Right ventricle myocardium inferior (tissue), 1 donor: ENCODE measurements around the gene UGT2A2. TPM values are rescaled to one million over a fixed set of nuclear protein-coding genes. Genes with fewer than 3 reads are reported as not detected.
"Not testable (repeated sequence)": the region's sequence is repeated elsewhere in the genome, so short reads cannot be mapped to it uniquely, and the experiment has no call there.

Experiments
- ATAC-seq: fragments of 200-7000 bp; cut with Tn5 transposase; one replicate; pipeline ENCODE4 v1.9.1; 2020; ENCODE audit warnings: mild to moderate bottlenecking, moderate library complexity
- DNase-seq: peaks from one replicate; pipeline ENCODE4 v3.0.0; 2021; ENCODE audit errors: missing footprints
- intact Hi-C: fragments of 100-400 bp; cut with DNase I; formaldehyde crosslinking; loops from one replicate; pipeline ENCODE4 v1.11.0; 2022
- long read RNA-seq: library from polyadenylated mRNA; unstranded; transcript quantifications from one replicate; pipeline ENCODE4 v2.0.0, GENCODE V29; 2021
- total RNA-seq: library from RNA; stranded (reverse); fragmentation: NEBNext Ultra II Directional; extraction: Animal tissue kit (Norgen Biotek cat#: 25700); gene quantifications from one replicate; pipeline ENCODE4 v1.2.1, GENCODE V29; 2021
- donor health status: DM: no; HTN: yes; CAD: no; lungs with severe emphysema.

The UGT2A2 gene
- total RNA-seq = not detected
- long read RNA-seq = 0 reads

DNA sequence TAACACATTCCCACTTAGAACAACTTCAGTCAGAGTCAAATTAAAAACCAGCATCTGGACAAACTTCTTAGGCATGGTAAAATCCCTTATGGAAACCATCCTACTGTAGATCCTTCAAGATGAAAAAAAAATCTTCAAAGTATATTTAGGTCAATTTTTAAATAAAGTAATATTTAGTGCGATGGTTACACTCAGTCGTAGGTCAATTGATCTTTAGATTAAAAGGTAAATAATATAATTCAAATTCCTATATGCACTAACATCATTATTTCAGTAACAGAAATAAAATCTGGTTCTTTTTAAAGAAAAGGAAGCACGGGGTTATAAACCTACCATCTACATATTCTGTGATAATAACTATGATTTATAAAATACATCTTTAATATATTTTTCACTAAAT lies at the start of gene UGT2A2:
UGT2A2 (minus strand) TSS at position 101 of the 400 bp plus-strand sequence; CDS start at position 99, 2 bp downstream.
- intact Hi-C loops = no loop called here
- DNase-seq = no peak
- ATAC-seq = no peak

DNA sequence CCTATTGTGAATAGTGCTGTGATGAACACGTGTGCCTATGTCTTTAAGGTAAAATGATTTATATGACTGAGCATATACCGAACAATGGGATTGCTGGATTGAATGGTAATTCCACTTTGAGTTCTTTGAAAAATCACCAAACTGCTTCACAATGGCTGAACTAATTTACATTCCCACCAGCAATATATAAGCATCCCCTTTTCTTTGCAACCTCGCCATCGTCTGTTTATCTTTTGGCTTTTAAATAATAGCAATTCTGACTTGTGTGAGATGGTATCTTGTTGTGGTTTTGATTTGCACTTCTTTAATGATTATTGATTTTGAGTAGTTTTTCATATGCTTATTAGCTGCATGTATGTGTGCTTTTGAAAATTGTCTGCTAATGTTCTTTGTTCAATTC lies 45.4 kb upstream of the UGT2A2 start:
- DNase-seq (no peak), ATAC-seq (no peak)
- intact Hi-C loops = loop anchor here (5.0 kb wide), 2 partner anchors 822 to 872 kb away; no protein-coding TSS in a partner anchor

DNA sequence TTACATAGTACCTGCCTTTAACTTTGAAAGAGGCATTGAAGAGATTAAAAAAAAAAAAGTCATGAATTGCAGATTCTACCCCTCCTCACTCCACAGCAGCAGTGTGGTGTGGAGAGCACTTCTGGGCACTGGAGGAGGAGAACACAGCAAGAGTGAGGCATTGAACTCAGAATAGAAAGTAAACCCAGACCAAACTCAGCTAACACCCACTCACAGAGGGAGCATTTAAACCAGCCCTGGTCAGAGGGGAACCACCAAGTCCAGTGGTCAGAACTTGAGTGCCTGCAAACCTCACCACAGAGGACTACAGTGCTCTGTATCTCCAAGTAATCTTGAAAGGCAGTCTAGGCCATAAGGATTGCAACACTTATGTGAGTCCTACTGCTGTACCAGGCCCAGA lies 29.2 kb upstream of the UGT2A2 start:
- DNase-seq (no peak), ATAC-seq (no peak)
- intact Hi-C loops = no loop called here

DNA sequence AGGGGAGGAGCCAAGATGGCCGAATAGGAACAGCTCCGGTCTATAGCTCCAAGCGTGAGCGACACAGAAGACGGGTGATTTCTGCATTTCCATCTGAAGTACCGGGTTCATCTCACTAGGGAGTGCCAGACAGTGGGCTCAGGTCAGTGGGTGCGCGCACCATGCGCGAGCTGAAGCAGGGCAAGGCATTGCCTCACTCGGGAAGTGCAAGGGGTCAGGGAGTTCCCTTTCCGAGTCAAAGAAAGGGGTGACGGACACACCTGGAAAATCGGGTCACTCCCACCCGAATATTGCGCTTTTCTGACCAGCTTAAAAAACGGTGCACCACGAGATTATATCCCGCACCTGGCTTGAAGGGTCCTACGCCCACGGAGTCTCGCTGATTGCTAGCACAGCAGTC lies 24.6 kb upstream of the UGT2A2 start:
- ATAC-seq, intact Hi-C loops, DNase-seq: not testable (repeated sequence)

DNA sequence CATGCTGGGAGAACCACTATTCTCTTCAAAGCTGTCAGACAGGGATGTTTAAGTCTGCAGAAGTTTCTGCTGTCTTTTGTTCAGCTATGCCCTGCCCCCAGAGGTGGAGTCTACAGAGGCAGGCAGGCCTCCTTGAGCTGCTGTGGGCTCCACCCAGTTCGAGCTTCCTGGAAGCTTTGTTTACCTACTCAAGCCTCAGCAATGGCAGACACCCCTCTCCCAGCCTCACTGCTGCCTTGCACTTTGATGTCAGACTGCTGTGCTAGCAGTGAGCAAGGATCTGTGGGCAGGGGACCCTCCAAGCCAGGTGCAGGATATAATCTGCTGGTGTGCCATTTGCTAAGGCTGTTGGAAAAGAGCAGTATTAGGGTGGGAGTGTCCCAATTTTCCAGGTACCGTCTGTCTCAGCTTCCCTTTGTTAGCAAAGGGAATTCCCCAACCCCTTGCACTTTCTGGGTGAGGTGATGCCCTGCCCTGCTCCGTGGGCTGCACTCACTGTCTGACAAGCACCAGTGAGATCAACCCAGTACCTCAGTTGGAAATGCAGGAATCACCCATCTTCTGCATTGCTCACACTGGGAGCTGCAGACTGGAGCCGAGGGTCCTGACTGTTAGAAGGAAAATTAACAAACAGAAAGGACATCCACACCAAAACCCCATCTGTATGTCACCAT lies 21.8 kb upstream of the UGT2A2 start:
- ATAC-seq, intact Hi-C loops, DNase-seq: not testable (repeated sequence)

DNA sequence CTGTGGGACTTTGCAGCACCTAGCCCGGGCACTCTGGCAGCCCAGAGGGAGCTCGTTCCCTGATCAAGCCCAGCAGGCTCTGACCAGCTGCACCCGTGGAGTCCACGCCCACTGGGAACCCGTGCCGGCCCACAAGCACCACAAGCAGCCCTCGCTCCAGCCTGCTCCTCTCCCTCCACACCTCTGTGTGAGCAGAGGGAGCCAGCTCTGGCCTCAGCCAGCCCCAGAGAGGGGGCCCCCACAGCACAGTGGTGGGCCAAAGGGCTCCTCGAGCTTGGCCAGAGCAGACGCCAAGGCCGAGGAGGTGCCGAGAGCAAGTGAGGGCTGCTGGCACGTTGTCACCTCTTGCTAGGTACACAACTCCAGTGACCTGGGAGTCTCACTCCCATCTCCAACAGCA lies 18.7 kb upstream of the UGT2A2 start:
- DNase-seq (no peak), ATAC-seq (no peak)
- intact Hi-C loops = no loop called here

DNA sequence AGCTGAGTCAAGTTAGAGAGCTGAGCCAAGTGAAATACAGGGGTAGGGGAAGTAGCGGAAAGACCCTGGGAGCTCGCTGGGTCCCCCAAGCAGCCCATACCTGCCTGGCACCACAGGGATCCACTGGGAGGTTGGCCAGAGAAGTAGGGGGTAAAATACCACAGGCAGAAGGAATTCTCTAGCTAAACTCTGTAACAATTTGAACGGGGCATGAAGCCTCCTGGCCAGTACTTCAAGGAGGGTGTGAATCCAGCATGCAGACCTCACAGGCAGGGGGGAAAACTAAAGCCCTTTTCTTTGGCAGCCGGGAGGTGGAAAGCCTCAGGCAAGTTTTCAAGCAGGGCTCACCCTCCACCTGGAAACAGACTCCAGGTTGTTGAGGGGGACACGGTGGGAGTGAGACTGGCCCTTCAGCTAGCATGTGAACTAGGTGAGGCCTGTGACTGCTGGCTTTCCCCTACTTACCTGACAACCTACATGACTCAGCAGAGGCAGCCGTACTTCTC lies 17.3 kb upstream of the UGT2A2 start:
- intact Hi-C loops = no loop called here
- ATAC-seq (no peak), DNase-seq (no peak)

DNA sequence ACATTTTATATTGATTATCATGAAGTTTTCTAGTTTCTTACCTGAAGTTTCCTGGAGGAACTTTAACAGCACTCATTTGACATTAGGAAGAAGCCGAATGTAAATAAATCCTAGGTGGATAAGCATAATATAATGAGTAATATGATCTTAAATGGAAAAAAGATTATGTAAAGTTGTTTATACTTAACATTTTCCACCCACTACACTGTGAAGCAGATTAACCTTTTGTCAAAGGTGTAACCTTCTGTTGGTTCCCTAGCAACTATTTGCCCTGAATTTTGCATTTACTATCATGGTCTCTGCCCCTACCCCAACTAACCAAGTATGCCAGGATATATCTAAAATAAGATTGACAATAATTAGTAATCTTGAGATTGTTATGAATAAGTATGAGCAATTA lies 13.7 kb upstream of the UGT2A2 start, which contains the start of gene UGT2A1:
UGT2A1 (minus strand) TSS at position 101 of the 400 bp plus-strand sequence. CDS start 5,603 bp downstream, outside the sequence.
- ATAC-seq = no peak
- intact Hi-C loops = no loop called here
- no peak for DNase-seq

DNA sequence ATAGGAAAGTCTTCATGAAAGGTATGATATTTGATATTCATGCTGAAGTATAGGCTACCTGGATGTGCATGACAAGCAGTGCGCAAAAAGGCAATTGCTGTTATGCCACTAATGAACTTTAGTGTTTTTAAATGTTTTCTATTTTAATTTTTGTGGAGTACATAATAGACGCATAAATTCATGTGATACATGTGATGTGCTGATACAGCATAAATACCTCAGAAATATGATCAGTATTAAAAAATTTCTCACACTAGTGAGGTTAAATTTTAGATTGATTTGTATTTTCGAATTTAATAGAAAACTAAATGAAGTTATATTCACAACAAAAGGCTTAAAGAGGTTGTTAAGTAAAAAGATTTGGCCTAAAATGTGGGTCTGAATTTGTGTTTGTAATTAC lies 11.4 kb upstream of the UGT2A2 start:
- intact Hi-C loops = no loop called here

DNA sequence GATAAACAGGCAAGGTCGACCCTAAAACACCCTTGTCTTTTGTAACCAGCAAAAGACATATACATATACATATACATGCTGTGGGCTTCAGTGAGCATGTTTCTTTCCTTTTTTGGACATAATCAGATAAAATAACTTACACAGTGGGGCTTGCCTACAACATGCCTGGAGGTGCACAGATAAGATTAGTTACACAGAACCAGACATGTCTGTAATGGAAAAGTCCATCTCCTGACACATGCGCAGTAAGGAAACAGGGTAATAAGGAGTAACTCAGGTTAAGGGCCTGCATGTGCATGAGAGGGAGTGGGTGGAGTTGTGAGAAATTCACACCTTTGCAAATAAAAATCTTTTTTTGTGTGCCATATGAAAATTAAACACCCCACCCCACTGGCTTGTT lies 10.2 kb upstream of the UGT2A2 start:
- DNase-seq (no peak), ATAC-seq (no peak)
- intact Hi-C loops = no loop called here

More for the DNA sequence above, 11.4 kb upstream of the UGT2A2 start:
- ATAC-seq (no peak), DNase-seq (no peak)

DNA sequence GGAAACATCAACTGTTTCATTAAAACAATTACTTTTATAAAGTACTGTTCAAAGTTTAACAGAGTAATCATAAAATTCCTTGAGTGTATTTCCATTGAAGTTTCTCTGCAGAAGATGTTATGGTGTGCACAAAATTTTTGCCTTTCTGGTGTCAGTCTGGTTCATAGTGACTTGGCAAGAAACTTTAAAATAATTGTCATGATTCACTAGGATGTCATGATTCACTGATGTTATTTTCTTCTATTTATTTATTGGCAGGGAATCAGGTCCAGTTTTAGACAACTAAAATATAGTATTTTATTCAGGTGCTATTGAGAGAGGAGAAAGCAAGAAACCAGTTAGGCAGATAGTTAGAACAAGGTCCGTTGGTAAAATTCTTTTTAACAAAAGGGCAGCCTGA lies 9.8 kb upstream of the UGT2A2 start:
- DNase-seq (no peak), ATAC-seq (no peak)
- intact Hi-C loops = no loop called here

DNA sequence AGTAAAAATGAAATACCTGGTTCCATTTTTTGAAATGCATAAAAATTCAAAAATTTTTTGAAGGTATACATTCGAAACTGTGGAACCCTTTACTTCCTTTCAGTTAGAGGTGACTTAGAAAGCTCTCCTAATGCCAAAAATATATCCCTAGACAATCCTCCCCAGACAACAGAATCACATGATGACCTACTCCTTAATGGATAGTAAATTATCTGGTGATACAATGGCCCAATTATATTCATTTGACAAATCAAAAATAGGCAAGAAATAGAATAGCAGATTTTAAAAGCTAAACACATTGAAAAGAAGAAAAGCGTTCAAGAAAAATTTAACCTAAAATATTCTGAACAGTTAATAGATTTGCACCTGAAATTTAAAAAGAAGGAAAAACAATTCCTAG lies 3.5 kb upstream of the UGT2A2 start:
- no peak for DNase-seq
- intact Hi-C loops = no loop called here
- no peak for ATAC-seq

DNA sequence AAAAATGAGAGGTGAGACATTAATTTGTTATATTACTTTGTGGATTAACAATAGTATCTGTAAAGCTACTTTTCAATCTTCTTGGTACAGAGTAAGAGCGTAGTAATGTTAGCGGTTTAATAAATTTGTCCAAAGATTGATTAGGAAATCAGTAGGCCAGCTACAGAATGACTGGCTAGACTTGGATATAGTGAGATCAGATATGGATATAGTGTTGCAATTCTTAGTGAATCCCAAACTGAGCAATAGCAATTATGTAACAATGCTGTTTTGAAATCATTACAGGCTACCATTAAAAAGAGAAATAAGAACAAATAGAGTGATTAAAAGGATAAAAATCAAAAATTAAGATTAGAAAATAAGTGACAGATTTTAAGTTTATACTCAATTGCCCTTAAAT lies 847 bp upstream of the UGT2A2 start:
- intact Hi-C loops = no loop called here
- ATAC-seq = no peak
- no peak for DNase-seq

DNA sequence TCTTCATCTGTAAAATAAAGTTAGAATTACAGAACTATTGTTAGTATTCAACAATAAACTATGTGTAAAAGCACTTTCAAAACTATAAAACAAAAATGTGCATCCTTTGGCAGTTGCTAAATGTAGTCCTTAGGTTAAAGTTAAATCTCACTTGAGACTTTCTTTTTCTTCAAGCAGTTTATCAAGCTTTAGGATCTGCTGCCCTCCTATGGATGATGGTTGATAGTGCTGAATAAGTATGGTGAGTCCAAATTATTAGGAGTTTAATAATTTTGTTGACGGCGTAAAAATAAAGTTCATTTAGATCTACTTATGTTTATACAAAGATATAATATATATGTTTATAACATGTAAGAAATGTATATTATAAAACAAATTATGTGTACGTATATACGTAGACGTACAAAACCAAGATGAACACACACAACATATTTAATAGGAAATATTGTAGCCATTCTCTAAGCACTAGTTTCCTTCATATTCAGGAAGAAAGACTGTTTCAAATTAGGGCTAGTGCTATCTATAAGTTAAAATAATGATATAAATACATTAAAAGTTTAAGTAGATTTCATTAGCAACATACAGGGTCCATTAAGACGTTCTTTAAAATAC lies 22.3 kb downstream of the UGT2A2 start:
- DNase-seq = no peak
- no peak for ATAC-seq
- intact Hi-C loops = no loop called here

DNA sequence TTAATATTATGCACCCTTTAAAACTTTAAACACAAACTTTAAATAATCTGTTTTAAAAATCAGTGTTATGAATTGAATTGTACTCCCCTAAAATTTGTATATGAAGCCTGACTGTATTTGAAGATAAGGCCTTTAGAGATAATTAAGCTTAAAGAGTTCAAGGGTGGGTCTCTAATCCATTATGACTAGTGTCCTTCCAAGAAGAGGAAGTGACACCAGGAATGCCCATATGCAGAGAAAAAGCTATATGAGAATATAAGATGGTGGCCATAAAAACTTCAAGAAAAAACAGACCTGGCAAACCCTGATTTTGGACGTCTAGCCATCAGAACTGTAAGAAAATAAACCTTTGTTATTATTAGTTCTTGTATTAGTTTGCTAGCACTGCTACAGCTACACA lies 29.0 kb downstream of the UGT2A2 start:
- intact Hi-C loops = no loop called here
- no peak for DNase-seq
- no peak for ATAC-seq

DNA sequence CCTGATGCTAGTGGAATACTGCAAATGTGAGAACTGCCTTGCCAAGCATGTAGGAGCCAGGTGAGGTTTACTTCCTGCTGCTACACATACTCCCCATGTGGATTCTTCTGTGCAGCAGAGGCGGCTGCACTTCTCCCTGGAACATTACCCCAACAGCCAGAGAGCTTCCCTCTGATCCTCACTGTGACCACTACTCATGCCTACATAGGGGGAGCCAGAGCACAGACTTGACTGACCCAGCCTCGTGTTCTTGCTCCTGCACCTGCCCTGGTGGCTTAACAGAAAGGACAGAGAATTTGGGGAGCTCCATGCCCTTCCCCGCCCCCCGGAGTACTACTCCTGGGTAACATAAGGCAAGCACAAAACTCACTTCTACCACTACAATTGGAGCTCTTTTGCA lies 38.4 kb downstream of the UGT2A2 start:
- intact Hi-C loops = no loop called here

DNA sequence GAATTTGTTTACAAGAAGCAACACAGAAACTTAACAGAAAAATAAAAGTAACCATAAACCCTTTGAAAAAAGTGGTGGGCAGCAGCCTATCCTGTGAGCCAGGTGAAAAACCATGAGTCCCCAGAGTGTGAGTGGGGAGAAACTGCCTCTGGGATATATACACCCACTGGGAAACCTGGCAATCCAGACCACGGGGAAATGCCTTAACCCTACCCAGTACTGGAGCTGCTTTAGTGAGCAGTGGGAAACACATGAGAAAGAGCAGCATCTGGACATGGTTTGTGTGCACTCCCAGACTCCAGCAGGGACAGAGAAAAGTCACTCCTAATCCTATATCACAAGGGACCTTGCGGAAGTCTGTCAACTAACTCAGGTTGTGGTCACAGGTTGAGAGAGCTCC lies 39.4 kb downstream of the UGT2A2 start:
- no peak for ATAC-seq
- intact Hi-C loops = no loop called here

More for the DNA sequence above, 38.4 kb downstream of the UGT2A2 start:
- no peak for DNase-seq
- no peak for ATAC-seq

DNA sequence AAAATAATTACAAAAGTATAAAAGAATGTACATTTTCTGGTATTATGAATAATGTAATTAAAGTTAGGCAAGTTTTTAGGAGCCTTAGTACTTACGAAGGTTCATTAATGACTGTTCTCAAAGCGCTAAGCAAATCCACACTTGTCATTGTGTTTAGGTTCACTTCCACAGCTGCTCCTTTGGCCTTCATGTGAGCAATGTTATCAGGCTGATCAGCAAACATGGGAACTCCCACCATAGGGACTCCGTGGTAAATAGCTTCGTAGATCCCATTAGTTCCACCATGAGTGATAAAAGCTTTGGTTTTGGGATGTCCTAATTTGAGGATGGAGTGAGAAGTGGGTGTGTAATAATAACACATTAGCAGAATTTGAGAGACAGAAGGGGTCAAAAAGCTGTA lies 45.1 kb downstream of the UGT2A2 start:
- no peak for DNase-seq
- ATAC-seq = no peak
- intact Hi-C loops = no loop called here

More for the DNA sequence above, 39.4 kb downstream of the UGT2A2 start:
- DNase-seq = no peak

DNA sequence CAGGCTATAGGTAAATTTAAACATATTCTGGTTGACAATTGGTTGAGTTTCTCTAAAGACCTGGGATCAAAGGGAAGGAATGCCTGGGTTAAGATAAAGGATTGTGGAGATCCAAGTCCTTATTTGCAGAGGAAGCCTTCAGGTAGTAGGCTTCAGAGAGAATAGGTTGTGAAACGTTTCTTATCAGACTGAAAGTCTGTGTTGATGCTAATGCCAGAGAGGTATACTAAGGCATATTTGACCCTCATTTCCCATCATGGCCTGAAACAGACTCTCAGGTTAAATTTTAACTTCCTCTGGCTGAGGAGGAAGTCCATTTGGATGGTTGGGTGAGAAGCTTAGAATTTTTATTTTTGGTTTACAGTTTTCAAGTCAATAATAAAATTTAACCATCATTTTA lies 48.1 kb downstream of the UGT2A2 start:
- intact Hi-C loops = no loop called here
- DNase-seq (no peak), ATAC-seq (no peak)

DNA sequence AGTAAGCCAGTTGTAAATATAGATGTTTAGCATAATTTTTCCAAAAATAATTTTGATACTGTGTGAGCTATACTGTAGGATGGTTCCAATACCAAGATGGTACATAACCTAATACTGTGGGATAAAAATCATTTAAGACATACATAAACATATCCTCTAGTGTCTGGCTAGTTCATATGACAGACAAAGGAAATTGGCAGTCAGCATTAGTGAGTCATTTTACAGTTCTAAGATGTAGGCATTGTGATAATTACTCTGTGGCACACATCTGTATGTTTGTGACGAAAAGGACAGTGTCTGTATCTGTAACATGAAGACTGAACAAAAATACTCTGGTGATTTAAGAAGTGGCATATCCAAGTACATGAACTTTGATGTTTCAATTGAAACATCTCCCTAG lies 49.6 kb downstream of the UGT2A2 start:
- DNase-seq (no peak), ATAC-seq (no peak)
- intact Hi-C loops = no loop called here
